Measurements from ENCODE around the gene PTPRQ.

PTPRQ gene, protein sequence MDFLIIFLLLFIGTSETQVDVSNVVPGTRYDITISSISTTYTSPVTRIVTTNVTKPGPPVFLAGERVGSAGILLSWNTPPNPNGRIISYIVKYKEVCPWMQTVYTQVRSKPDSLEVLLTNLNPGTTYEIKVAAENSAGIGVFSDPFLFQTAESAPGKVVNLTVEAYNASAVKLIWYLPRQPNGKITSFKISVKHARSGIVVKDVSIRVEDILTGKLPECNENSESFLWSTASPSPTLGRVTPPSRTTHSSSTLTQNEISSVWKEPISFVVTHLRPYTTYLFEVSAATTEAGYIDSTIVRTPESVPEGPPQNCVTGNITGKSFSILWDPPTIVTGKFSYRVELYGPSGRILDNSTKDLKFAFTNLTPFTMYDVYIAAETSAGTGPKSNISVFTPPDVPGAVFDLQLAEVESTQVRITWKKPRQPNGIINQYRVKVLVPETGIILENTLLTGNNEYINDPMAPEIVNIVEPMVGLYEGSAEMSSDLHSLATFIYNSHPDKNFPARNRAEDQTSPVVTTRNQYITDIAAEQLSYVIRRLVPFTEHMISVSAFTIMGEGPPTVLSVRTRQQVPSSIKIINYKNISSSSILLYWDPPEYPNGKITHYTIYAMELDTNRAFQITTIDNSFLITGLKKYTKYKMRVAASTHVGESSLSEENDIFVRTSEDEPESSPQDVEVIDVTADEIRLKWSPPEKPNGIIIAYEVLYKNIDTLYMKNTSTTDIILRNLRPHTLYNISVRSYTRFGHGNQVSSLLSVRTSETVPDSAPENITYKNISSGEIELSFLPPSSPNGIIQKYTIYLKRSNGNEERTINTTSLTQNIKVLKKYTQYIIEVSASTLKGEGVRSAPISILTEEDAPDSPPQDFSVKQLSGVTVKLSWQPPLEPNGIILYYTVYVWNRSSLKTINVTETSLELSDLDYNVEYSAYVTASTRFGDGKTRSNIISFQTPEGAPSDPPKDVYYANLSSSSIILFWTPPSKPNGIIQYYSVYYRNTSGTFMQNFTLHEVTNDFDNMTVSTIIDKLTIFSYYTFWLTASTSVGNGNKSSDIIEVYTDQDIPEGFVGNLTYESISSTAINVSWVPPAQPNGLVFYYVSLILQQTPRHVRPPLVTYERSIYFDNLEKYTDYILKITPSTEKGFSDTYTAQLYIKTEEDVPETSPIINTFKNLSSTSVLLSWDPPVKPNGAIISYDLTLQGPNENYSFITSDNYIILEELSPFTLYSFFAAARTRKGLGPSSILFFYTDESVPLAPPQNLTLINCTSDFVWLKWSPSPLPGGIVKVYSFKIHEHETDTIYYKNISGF (N-terminal part only)

DNA sequence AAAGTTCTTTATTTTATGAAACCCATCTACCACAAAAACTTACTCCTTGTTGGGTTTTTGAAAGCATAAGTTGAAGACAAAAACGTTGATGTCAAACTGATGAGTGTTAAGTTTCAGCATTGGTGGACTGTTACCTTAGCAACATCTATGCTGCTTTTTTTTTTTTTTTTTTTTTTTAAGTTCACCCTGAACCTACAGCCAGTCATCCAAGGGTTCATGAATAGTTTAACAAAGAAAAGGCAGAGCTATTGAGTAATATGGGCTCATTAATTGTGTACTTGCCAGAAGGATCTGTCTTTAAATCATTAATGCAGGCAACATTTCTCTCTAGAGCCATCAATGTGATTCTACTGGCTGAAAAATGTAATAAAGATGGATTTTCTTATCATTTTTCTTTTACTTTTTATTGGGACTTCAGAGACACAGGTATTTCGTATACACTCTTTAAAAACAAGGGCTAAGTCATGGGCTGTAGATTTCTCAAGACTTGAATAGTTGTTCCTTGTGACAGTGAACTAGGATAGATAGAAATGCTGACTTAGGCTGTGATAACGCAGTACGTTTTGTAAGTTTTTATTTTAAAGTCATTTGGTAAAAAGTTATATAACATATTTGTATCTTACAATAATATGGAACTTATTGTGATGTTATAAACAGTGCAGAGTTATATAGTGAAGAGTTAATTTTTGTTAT lies at the start of gene PTPRQ:
Gene PTPRQ (plus strand): TSS at position 262 of the 693 bp plus-strand sequence. CDS start 111 bp downstream, at position 373.
- TF ChIP-seq POLR2A (IDR thresholded peaks at IDR 0.05; ENCODE audit: low read length) (no peak), GATA1 (IDR thresholded peaks at IDR 0.05; ENCODE audit: low read depth, low read length) (no peak)
- no peak for DNase-seq

DNA sequence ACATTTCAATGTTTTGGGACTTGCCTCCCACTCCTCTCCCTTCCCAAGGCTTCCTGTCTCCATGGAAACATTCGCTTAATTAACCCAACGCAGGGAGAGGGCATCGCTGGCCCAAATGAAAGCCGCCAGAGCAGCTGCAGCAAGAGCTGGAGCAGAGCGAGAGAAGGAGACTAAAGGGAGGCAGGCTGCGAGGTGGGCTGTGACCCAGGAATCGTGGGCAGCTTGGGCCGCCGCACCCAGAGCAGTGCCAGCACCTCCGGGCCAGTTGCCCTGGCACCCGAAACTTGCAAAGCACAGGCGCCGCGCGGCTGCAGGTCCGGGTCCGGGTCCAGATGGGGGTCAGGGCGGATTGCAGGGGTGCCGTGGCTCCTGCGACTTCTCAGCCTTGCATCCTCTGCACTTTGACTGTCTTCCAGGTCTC lies 43.5 kb upstream of the PTPRQ start:
- no peak for TF ChIP-seq POLR2A (IDR thresholded peaks at IDR 0.05; ENCODE audit: low read length)
- no peak for TF ChIP-seq GATA1 (IDR thresholded peaks at IDR 0.05; ENCODE audit: low read depth, low read length)
- no peak for DNase-seq

DNA sequence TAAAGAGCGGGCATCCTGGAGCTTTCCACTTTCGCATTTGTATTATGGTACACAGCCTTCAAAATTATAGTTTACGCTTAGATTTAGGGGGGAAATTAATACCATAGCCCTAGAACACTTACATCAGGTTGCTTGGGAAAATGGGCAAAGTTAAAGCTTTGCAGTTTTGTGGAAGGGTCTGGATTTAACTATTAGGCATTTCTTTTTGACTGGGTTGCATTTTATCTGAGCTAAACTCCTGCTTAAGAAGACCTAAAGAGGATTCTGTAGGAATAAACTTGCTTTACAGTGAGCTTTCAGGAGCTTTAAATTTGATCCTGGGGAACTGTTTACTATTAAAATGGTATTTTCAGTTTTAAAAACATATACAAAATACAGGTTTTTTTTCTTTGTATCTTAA lies 42.8 kb upstream of the PTPRQ start:
- TF ChIP-seq POLR2A (IDR thresholded peaks at IDR 0.05; ENCODE audit: low read length) (no peak), GATA1 (IDR thresholded peaks at IDR 0.05; ENCODE audit: low read depth, low read length) (no peak)

DNA sequence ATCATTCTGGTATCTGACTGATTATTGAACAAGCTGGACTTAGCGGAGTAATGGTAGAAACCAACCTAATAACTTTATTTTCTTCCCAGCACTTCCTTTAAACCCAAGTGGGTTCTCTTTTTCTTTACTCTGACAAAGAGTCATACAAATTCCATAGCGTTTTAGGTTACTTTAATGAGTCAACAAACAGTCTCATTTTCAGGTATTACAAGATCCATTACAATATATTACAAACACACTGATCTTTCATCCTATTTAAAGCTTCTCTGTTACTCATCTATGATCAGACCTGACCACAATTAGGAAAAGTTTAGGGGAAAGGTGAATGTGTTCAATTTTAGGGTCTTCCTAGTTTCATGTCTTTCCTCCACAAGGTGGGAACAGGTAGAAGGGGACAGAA lies 39.4 kb upstream of the PTPRQ start:
- no peak for TF ChIP-seq GATA1 (IDR thresholded peaks at IDR 0.05; ENCODE audit: low read depth, low read length)
- no peak for TF ChIP-seq POLR2A (IDR thresholded peaks at IDR 0.05; ENCODE audit: low read length)
- no peak for DNase-seq

More for the DNA sequence above, 42.8 kb upstream of the PTPRQ start:
- DNase-seq, result no peak

DNA sequence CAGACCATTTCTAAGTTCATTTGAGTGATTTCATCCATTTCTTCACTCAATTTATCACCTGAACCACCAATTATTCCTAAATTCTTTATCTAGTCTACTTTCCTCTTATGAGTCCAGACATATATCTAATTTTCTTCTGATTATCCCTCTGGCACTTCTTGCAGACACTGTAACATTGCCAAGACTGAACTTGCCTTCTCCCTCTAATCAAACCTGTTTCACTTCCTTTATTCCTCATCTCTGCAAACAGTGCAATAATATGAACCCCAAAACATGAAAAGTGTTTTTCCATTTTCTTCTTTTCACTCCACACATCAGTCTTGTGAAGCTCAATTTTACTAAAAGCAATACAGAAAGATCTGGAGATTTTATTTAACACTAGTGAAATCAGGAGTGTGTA lies 37.8 kb upstream of the PTPRQ start:
- DNase-seq, result no peak

DNA sequence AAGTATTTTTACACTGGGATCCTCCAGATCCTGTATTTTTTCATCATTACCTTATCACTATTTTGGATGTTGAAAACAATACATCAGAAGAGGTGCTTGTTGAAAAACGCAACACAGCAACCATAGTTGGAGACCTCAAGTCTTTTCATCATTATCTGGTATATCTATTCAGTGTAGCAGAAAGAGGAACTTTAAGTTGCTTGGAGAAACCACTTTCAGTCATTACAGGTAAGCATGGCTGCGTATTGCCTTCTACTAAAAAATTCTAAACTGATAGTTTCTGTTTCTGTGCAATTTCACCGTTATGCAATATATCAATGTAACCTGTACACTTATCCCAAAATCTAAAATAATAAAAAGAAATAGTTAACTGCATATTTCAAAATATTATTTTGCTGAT lies 32.2 kb upstream of the PTPRQ start:
- TF ChIP-seq POLR2A (IDR thresholded peaks at IDR 0.05; ENCODE audit: low read length), result no peak
- TF ChIP-seq GATA1 (IDR thresholded peaks at IDR 0.05; ENCODE audit: low read depth, low read length), result no peak
- DNase-seq, result no peak

More for the DNA sequence above, 37.8 kb upstream of the PTPRQ start:
- TF ChIP-seq GATA1 (IDR thresholded peaks at IDR 0.05; ENCODE audit: low read depth, low read length), result no peak
- no peak for TF ChIP-seq POLR2A (IDR thresholded peaks at IDR 0.05; ENCODE audit: low read length)

DNA sequence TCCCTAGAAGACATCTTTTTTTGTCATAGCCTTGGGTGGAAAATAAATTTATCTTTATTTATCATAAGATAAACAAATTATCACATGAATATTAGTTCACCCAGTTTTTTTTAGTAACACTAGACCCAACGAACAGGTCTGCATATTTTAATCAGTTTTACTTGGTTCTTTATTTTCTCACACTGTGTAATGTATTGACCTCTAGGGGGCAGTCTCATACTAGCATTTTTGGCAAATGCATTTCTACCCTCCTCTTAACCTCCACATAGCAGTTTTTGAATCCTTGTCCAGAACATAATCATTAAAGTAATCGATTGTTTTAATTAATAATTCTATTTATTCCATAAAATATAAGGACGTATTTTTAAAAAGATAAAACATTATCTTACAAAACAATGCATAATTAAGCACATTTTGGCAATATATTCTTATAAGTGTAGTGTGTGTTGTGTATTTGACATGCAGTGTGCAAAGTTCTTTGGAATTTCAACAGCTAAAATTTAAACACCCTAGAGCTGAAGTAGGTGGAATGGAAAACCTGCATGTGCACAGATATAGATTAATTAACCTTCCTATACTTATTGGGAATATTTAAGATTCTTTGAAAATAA lies 31.6 kb upstream of the PTPRQ start:
- TF ChIP-seq POLR2A (IDR thresholded peaks at IDR 0.05; ENCODE audit: low read length) (no peak), GATA1 (IDR thresholded peaks at IDR 0.05; ENCODE audit: low read depth, low read length) (no peak)
- DNase-seq, result peak; percentile 42 to 64

DNA sequence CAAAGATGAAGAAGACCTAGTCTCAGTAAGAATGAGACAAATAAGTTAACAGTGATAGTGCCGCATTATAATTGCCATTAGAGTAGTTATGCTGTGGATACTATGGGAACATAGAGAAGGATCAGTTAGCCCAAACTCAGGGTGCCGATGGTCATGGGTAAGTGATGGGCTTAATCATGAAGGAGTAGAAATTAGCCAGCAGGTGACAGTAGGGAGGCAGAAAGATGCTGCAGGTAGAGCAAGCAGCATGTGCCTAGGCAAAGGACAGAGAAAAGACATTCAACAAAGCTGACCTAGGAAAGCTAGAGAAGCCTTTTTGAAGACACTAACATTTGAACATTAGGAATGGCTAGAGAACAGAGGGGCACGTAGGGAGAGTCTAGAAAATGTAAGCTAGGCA lies 30.6 kb upstream of the PTPRQ start:
- TF ChIP-seq POLR2A (IDR thresholded peaks at IDR 0.05; ENCODE audit: low read length) (no peak), GATA1 (IDR thresholded peaks at IDR 0.05; ENCODE audit: low read depth, low read length) (no peak)
- DNase-seq, result no peak

DNA sequence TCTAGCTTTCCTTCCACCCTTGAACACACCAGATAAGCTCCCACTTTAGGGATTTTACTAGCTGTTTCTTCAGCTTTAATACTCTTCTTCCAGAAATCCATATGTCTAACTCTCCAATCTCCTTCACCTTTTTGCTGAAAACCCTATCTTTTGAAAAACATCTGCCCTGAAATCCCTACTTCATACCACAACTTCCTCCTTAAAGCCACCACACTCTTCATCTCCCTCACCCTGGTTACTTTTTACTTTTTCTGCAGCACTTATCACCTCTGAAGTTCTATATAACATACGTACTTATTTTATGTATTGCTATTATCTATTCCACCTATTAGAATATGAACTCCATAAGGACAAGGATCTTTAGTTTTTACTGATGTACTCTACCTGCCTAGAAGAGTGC lies 28.6 kb upstream of the PTPRQ start:
- no peak for DNase-seq
- TF ChIP-seq POLR2A (IDR thresholded peaks at IDR 0.05; ENCODE audit: low read length) (no peak), GATA1 (IDR thresholded peaks at IDR 0.05; ENCODE audit: low read depth, low read length) (no peak)

DNA sequence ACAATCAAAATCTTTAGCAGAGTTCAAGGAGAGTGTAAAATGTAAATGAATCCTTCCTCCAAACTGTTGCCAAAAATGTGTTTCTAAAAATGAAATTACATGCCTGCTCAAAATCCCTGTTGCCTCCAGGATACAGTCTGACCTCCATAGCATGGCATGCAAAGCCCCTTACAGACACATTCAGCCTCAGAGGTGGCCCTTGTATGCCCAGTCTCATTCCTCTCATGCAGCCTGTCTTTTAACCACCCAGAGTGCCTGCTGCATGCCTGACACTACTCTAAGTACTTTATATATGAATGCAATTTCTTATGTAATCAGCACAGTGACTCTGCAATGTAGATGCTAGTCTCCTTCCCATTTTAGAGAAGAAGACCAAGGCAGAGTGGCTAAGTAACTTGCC lies 24.4 kb upstream of the PTPRQ start:
- TF ChIP-seq POLR2A (IDR thresholded peaks at IDR 0.05; ENCODE audit: low read length), result no peak
- no peak for TF ChIP-seq GATA1 (IDR thresholded peaks at IDR 0.05; ENCODE audit: low read depth, low read length)
- DNase-seq, result no peak

DNA sequence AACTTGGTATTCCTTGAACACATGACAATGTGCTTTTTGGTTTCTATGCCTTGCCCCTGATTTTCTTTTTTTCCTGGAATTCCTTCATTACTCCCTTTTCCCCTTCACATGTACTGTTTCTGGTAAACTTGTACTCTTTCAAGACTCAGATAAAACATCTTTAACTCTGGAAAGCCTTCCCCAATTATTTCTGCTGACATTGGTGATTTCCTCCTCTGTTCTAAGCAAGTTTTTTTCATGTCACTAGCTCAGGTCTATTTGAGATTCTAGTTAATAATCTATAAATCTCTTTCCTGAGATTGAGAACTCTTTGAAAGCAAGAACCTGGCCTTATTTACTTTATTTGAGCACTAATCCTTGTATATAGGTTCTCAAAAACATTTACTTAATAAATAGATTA lies 24.0 kb upstream of the PTPRQ start:
- TF ChIP-seq GATA1 (IDR thresholded peaks at IDR 0.05; ENCODE audit: low read depth, low read length) (no peak), POLR2A (IDR thresholded peaks at IDR 0.05; ENCODE audit: low read length) (no peak)

DNA sequence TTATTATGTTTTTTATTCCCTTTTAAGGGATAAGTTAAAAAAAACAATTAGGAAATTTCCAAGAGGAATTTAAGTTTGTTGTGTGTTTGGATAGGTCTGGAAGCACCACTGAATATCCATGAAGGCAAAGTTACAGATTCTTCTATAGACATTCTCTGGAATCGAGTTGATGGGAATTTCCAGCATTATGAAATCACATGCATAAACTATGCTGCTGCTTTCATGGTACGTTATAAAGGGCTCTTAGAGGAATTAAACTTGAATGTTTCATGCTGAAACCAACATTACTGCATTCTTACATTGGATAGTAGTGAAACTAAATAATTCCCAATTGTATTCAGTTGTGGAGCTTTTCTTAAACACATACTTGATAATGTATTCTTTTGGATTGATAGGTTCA lies 21.5 kb upstream of the PTPRQ start:
- TF ChIP-seq GATA1 (IDR thresholded peaks at IDR 0.05; ENCODE audit: low read depth, low read length) (no peak), POLR2A (IDR thresholded peaks at IDR 0.05; ENCODE audit: low read length) (no peak)
- no peak for DNase-seq

More for the DNA sequence above, 24.0 kb upstream of the PTPRQ start:
- DNase-seq, result no peak

DNA sequence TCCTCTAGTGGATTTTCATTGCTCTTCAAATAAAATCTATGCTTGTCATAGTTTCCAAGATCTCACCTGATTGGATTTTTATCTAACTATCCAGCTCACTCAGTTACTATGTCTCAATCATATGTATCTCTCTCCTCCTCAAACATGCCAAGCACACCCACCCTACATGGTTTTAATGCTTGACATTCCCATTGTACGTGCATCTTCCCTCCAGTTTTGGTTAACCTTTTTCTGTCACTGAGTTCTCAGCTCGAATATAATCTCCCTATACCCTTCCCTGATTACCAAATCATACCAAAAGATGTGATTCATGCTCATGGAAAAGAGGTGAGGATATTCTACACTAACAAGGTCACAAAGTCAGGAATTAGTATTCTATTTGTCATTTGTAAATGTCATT lies 12.0 kb upstream of the PTPRQ start:
- DNase-seq, result no peak
- TF ChIP-seq GATA1 (IDR thresholded peaks at IDR 0.05; ENCODE audit: low read depth, low read length) (no peak), POLR2A (IDR thresholded peaks at IDR 0.05; ENCODE audit: low read length) (no peak)
